Uterus (tissue), 4 donors: ENCODE measurements around the gene SLC25A1. TPM values are rescaled to one million over a fixed set of nuclear protein-coding genes. Genes with fewer than 3 reads are reported as not detected.

Experiments used
- DNase-seq, 2 donors: peaks; one replicate each; pipeline ENCODE4 v3.0.0-alpha.2; 2019 to 2020
- H3K27ac ChIP-seq, 2 donors: fragments of 200-600 bp; sonication (generic); 1 replicate in 1 of 2; 2 replicates in 1 of 2; pipeline ENCODE4 v1.5.1; 2016 to 2018
- H3K27me3 ChIP-seq, 2 donors: fragments of 200-600 bp; sonication (generic); one replicate each; pipeline ENCODE4 v1.5.1; 2018 to 2019; ENCODE audit warnings: control low read depth in 1 of 2
- H3K36me3 ChIP-seq, 2 donors: fragments of 200-600 bp; sonication (generic); one replicate each; pipeline ENCODE4 v1.5.1; 2019; ENCODE audit warnings: control low read depth in 1 of 2
- H3K4me1 ChIP-seq, 2 donors: fragments of 200-600 bp; sonication (generic); one replicate each; pipeline ENCODE4 v1.5.1; 2018 to 2019; ENCODE audit warnings: control low read depth in 1 of 2
- H3K4me3 ChIP-seq, 2 donors: fragments of 200-600 bp; sonication (generic); 1 replicate in 1 of 2; 2 replicates in 1 of 2; pipeline ENCODE4 v1.5.1; 2018 to 2019; ENCODE audit warnings: mild to moderate bottlenecking in 1 of 2
- H3K9me3 ChIP-seq, 2 donors: fragments of 200-600 bp; sonication (generic); one replicate each; pipeline ENCODE4 v1.5.1; 2019; ENCODE audit warnings: control low read depth in 1 of 2
- POLR2A ChIP-seq, 2 donors: fragments of 450-650 bp; IDR thresholded peaks; one replicate each; pipeline ENCODE4 v1.6.1; 2016; ENCODE audit warnings: antibody characterized with exemption in 2 of 2, mild to moderate bottlenecking in 1 of 2, moderate library complexity in 1 of 2
- intact Hi-C: fragments of 100-400 bp; cut with DNase I; formaldehyde crosslinking; loops from one replicate; pipeline ENCODE4 v1.15.1; 2023; ENCODE audit warnings: low total_unique reads
- total RNA-seq, 4 donors: library from RNA; depleted of rRNA in 3 of 4; stranded (reverse); fragments of >200 nt in 3 of 4; gene quantifications; one replicate each; pipeline versions ENCODE4 v1.1.0 to v1.2.4, GENCODE V29; 2014 to 2023
- TF ChIP-seq, protein P1 (sequence below), 4 experiments: fragments of 200-600 bp in 2 of 4; fragments of 450-650 bp in 2 of 4; sonication (generic) in 2 of 4; IDR thresholded peaks; one replicate each; pipeline ENCODE4 v1.5.1; 2016 to 2019; ENCODE audit warnings: antibody characterized with exemption in 4 of 4, mild to moderate bottlenecking in 2 of 4, moderate library complexity in 1 of 4
- donor health status: DM: yes; HTN: yes; CAD: no.

The SLC25A1 gene
- total RNA-seq, 4 donors from 2014 or later: 4.7 to 42.7 (median 27.3) TPM

DNA sequence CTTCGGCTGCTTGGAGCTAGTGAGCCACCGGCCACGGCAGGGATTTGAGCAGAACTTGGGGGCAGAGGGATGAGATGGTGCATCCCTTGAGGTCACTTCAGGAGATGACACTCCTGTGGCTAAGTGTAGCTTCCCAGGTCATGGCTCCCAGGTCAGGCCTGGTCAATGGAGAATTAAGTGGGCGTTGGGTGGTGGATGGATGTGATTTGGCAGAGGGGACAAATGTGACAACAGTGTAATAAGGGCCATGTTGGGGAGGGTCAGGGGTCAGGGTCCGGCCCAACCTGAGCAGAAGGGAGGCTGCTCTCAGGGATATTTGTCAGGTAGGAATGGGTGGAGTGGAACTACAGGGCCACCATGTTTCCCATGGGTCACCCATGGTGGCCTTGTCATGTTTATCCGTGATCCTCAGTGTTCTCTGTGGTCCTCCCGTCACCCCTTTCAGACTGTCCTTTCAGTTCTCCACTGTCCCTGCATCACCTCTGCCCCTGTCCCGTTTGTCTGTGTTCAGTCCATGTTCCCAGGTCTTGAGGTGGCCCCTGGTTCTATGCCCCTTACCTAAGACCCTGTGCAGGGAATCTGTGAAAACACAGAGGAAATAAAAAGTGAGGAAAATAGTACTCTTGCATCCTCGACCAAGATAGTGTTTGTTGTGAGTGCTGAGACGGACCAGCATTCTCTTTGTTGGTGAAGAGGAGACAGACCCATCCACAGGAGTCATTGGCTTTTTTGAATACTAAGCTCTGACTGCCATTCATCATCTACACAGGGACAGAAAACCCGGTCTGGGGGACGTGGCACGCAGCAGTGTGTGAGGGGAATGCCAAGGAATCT lies 6.1 kb downstream of the SLC25A1 start:
- no peak for DNase-seq
- Histone ChIP-seq H3K9me3 (no peaks in the 10 kb centered on the region), H3K36me3 (no peaks in the 10 kb centered on the region), H3K27ac (peak overlapping the region; percentile 82 to 84), H3K4me1 (peaks cover 4 to 30% of the 10 kb centered on the region in 2 donors), H3K27me3 (peaks cover 0 to 17% of the 10 kb centered on the region in 2 donors), H3K4me3 (peak overlapping the region; percentile 68 to 89)
- intact Hi-C loops: no loop called here
- TF ChIP-seq, protein P1, sequence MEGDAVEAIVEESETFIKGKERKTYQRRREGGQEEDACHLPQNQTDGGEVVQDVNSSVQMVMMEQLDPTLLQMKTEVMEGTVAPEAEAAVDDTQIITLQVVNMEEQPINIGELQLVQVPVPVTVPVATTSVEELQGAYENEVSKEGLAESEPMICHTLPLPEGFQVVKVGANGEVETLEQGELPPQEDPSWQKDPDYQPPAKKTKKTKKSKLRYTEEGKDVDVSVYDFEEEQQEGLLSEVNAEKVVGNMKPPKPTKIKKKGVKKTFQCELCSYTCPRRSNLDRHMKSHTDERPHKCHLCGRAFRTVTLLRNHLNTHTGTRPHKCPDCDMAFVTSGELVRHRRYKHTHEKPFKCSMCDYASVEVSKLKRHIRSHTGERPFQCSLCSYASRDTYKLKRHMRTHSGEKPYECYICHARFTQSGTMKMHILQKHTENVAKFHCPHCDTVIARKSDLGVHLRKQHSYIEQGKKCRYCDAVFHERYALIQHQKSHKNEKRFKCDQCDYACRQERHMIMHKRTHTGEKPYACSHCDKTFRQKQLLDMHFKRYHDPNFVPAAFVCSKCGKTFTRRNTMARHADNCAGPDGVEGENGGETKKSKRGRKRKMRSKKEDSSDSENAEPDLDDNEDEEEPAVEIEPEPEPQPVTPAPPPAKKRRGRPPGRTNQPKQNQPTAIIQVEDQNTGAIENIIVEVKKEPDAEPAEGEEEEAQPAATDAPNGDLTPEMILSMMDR (IDR thresholded peaks at IDR 0.05): no peak
- TF ChIP-seq POLR2A (IDR thresholded peaks at IDR 0.05): no peak

- Histone ChIP-seq H3K27ac (no peak overlapping the region), H3K4me3 (no peak overlapping the region), H3K36me3 (no peaks in the 10 kb centered on the region), H3K27me3 (peaks cover 0 to 19% of the 10 kb centered on the region in 2 donors), H3K9me3 (no peaks in the 10 kb centered on the region), H3K4me1 (peaks cover 4 to 22% of the 10 kb centered on the region in 2 donors)
- TF ChIP-seq, protein P1 (IDR thresholded peaks at IDR 0.05): no peak
- TF ChIP-seq POLR2A (IDR thresholded peaks at IDR 0.05): no peak
- DNase-seq: no peak
- intact Hi-C loops: no loop called here
These were observed 8.6 kb downstream of the SLC25A1 start for GRCh38 chr22:19169947-19170318.

DNA sequence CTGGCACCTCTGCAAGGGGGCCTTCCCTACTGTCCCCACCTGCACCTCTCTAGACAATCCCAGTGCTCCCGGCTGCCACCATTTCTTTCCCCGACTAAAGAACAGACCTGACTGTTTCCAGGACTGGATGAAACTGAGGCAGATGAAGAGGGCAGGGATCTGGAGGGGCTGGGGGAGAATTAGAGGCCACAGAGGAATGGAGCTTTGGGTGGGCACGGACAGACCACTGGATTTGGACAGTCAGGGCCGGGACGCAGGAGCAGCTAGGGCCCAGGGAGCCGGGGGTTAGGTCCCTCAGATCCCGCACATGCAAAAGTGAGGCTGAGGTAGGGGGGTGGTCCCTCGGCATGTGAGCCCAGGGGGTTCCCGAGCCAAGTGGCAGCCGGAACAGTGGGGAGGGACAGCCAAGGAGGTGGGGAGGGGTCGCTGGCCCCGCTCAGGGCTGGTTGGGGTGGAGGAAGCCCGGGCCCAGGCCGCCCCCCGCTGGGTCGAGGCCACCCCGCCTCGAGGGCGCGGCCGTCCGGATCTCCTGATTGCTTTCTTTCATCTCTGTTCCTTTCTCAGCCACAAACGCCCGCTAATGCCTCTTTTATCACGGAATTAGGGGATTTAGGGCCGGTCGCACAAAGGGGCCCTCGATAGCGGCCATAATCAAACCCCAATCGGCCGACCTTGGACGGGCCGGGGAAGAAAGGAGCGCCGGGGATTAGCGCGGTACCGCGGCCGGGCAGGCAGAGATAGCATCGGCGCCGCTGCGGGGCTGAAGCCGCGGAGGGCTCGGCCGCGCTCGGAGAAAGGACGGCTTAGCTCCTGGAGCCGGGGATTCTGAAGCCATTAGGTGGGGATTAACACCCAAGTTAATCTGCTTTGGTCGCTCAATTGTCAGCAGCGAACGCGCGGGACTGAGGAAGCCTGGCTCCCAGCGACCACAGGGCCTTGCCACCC lies 9.3 kb downstream of the SLC25A1 start:
- H3K4me3 ChIP-seq: peak overlapping the region in 1 of 2 donors; percentile 27
- intact Hi-C loops: no loop called here
- no peak for DNase-seq
- H3K27me3 ChIP-seq: peaks cover 0 to 21% of the 10 kb centered on the region in 2 donors
- no peaks in the 10 kb centered on the region for H3K9me3 ChIP-seq
- H3K27ac ChIP-seq: no peak overlapping the region
- TF ChIP-seq, protein P1 (IDR thresholded peaks at IDR 0.05): no peak
- TF ChIP-seq POLR2A (IDR thresholded peaks at IDR 0.05): no peak
- H3K4me1 ChIP-seq: peaks cover 4 to 17% of the 10 kb centered on the region in 2 donors
- H3K36me3 ChIP-seq: no peaks in the 10 kb centered on the region

DNA sequence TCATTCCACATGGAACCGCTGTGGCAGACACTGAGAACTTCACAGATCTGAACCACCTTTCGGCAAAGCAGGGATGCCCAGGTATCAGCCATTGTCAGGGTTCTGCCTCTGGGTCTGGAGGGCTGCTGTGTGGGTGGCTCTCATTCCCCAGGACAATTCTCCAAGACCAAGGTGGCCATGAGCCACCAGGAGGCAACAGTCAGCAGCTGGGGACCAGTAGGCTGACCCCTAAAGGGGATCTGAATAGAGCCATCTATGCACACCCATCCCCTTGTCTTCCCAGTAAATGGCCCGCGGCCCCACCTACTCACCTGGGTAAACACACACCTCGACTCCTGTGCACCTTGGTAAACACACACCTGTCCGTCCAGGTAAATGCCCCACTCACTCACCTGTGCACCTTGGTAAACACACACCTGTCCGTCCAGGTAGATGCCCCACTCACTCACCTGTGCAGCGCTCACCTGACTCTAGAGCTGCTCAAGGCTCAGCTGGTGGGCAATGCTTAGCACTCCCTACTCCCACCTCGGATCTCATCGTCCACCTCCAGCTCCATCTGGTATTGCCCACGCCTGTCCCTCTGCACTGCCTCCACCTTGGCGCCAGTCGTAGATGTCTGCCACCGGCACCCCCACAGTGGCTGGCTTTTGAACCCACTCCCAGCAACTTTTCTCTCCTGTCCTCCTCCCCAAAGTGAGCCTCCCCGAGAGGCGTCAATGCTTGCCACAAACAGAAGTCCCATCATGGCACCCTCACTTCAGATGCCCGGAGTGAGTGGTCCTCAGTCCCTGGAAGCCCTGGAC lies 10.2 kb downstream of the SLC25A1 start:
- Histone ChIP-seq H3K27me3 (peaks cover 0 to 23% of the 10 kb centered on the region in 2 donors), H3K27ac (no peak overlapping the region), H3K4me1 (peaks cover 4 to 16% of the 10 kb centered on the region in 2 donors), H3K36me3 (no peaks in the 10 kb centered on the region), H3K9me3 (no peaks in the 10 kb centered on the region), H3K4me3 (no peak overlapping the region)
- DNase-seq: no peak
- no peak for TF ChIP-seq POLR2A (IDR thresholded peaks at IDR 0.05)
- TF ChIP-seq, protein P1 (IDR thresholded peaks at IDR 0.05): no peak
- intact Hi-C loops: no loop called here
